ENCODE measurements around the gene CAMKMT.

The CAMKMT gene

DNA sequence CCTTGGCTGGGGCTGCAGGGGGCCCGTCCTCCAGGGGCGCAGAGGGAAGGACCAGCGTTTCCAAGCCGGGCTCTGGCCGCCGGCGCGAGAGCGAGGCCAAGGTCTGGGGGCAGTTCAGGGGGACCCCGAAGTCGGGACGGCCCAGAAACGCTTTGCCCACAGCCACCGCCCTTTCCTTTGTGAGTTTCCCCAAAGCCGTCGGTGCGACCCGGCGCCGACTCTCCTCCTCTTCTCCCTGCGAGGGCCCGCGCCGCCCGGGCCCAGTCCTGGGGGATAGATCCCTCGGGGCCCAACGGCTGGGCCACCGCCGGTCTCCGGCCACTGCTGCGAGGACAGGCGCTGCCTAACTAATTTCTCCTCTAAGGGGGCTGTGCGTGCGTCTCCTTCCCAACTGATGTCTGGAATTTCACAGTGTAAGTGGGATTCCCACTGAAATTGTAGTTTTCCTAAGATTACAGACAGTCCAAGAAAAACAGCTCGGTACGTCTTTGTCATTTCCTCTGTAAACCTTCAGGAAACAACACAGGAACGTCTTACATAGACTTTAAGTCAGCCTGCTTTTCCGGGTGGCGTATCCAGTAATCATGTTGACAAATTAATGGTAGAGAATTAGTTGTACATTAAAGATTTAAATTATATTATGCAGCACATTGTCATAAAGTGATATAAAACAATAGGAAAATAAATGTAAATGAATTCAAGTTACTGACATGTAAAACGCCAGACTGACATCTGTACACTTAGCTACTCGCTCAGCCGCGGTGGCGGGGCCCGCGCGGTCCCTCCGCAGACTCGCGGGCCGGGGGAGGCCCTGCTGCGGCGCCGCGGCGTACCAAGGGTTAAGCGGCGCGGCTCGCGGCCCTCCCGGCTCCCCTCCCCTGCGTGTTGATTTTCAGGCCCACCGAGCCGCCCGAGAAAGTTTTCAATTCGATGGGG lies 440.4 kb downstream of the CAMKMT start:
- DNase-seq (ENCODE audit: low read depth in 2 of 2), result no peak

DNA sequence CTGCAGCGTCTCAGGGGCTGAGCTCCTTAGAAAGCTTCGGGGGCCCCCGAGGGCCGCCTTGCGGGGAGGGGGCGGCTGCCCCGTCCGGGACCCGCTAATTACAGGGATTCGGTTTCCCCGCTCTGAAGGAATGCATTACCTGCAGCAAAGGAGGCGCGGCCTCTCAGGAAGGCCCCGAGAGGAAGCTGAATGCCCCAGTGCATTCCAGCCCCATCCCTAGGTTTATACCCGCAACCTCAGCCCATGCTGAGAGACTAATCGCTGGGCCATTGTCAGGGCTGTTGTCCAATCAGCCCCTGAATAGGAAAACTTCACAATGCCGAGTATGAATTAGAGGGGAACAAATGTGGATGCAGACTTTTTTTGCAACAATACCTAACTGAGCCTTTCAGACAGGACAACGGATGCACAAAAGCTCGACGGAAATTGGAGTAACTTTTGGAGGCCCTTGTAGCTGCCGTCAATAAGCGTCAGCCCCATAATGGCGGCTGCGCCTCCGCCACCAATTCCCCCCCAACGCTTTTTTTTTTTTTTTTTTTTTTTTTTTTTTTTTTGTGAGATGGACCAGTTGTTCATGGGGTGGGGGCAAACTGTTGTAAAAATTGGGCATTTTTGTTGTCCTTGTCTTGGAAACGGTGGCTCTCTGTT lies 441.2 kb downstream of the CAMKMT start:
- DNase-seq (ENCODE audit: low read depth in 2 of 2), result no peak

DNA sequence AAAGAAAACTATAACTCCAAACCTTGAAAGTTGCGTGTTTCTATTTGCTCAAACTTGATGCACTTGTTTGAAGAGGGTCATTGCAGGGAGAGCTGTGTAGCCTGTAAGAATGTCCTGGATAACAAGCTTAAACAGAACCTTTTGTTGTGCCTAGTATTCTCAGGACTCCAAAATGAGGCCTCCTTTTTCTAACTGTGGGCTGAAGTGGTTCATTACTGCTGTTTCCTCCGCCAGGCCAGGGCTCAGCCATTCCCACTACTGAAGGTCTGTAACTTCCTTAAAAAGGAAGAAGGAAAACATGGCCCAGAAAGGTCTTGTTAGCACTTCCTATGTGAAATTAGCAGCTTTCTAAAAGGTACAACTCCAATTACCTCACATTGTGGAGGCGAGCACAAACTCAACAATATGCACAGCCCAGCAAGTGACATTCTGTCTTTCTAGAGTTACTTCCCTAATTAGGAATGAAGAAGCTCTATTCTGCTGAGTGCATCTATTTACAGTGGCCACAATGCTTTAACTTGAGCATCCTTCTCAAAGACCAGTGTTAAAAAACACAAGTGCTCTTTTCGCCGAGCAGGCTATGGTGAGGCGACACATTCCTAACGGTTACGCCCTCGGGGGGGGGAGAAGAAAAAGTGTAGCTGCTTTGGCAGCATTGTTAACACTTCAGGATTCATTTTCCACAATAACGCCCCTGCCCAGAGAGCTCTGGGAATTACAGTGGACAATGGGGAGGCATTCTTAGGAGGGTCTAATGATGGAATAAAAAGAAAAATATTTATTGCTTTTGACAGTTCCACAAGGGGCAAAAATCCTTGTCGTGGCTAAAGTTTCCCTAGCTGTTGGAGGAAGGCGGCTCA lies 442.9 kb downstream of the CAMKMT start:
- DNase-seq (ENCODE audit: low read depth in 2 of 2), result no peak

DNA sequence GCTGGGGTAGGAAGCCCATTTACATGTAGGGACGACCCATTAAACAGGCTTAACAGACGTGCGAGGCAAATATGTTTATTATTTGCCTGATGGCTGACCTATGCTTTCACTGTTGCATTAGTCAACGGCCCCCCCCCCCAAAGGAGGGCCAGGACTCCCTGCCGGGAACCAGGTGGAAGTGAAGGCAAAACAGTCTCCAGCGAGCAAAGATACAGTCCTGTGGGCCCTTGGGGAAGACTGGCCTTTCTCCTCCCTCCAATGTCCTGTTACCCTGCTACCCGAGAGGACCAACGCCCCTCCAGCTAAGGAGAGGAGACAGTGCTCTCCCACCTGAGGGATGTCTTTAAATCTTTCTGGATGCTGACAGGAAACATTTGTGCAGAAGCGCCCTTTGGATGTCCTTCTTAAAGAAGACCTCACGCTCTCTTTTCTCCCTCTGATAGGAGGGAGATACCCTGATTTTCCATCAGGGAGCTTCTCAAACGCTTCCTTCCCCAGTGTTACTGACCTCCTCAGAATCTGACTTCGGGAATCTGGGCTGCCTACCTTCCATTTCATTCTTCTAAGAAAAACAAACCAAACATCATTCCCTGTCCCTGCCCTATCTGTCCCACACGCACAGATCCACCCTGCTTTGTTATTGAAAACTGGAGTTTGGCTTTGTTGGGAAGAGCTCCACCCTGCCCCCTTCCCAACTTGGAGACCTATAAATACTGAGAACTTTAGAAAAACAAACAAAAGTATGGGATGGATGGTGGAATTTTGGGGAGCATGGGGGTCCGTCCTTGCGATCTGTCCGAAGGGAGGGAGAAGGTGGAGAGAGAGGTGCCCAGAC lies 443.9 kb downstream of the CAMKMT start:
- DNase-seq (ENCODE audit: low read depth in 2 of 2), result no peak

DNA sequence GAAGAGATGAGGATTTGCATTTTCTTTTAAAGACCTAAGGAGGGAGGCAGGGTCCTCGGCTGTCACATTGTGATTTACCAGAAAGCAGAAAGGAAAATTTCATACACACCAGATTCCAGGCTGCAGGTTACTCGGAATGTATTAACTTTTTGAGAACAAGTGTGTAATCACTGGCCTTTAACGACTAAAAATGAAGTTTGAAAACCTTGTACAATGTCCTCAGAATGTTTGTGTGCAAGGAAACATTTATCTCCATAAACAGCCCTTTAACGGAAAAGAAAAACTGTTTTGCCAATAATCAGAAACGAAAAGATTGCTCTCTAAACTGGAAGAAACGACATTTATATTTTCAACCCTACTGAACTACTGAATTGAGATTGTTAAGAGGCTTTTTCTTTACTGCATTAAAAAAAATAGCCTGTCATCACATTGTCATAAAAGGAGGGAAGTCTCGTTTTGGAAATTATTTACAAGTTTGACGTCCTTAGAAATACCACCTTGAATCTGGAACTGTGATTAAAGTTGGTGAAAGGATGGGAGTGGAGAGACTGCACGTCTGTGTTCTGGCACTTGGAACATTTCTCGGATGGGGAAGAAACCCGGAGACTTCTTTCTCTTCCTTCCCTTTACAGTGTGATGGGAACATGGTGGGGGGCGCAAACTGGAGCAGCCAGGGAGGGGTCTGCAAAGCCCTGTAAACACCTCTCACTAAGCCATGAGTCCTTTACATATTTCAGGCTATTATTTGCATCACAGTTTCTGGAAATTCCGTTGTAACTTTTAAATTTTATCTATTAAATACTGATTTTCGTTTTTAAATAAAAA lies 445.7 kb downstream of the CAMKMT start:
- DNase-seq (ENCODE audit: low read depth in 2 of 2), result no peak

DNA sequence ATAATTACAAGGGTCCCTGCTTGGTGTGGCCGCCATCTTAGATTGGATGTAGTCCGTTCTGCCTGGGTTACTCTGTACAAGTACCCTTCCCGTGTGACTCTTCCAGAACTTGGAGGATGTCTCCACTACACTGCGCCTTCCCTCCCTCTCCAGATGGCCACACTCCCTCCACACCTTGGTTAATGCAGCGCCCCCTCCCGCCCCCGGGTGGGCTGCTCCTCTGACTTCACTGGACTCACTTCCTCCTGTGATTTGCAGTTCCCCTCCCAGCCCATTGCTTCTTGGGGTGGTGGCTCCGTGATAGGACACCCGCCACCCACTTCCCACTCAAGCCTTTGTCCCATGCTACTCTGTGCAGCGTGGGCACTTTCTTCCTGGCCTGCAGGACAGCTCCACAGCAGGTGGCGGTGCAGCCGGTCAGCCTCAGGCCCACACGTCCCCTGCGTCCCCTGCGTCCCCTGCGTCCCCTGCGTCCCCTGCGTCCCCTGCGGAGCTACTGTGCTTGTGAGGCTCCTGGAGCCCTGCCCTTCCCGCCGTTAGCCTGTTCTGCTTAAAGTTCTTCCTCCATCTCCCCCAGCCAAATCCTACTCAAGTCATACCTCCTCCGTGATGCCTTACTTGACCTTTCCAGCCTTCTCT lies 449.3 kb downstream of the CAMKMT start:
- DNase-seq (ENCODE audit: low read depth in 2 of 2), result no peak

DNA sequence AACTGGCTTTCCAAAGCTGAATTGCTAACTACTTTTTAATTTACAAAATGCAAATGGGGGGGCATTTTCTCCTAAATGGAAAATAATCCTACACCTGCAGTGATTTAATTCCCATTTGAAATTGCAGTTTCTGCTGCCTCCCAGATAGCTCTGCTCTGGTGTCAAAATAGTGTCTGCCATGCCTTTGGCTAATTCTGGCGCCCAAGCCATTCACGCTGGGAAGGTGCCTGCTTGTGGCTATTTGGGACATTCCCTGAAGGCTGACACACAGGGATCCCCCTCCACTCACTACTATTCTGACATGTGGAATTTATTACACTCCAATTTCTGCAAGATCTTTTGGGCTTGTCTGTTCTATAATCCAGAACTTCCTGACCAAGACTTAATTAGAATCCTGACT lies 451.4 kb downstream of the CAMKMT start:
- no peak for DNase-seq (ENCODE audit: low read depth in 2 of 2)

DNA sequence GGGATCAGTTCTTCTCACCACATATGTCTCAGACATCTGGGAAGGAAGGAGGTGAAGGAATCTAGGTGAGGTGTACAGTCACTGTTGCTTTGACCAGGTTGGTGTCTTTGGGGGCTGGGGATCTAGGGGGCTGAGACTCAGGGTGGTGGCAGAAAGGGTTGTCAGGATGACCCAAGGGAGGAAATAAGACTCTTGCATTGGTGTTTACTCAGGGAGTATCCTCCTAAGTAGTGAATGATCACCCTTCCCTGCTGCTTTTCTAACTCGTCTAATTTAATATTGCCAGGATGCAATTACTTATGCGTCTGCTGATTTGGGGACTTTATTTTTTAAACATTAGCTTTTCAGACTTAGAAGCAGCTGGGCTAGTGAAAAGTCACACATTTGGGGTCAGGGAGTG lies 451.9 kb downstream of the CAMKMT start:
- DNase-seq (ENCODE audit: low read depth in 2 of 2), result no peak

DNA sequence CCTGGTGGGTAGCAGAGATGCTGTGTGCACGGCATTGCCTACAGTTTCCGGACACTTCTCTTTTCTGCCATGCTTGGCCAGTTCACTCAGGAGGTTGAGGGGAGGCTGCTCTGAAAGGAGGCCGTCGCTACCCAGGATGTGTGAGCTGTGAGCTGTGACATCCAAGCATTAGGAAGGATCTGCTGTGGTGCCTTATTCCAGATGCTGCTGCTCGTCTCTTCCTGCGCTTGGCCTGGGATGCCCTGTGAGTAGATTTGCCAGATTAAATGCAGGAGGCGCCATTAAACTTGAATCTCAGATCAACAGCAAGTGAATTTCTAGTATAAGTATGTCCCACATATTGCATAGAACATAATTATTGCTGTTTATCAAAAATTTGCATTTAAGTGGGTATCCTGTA lies 455.5 kb downstream of the CAMKMT start:
- DNase-seq (ENCODE audit: low read depth in 2 of 2), result no peak

DNA sequence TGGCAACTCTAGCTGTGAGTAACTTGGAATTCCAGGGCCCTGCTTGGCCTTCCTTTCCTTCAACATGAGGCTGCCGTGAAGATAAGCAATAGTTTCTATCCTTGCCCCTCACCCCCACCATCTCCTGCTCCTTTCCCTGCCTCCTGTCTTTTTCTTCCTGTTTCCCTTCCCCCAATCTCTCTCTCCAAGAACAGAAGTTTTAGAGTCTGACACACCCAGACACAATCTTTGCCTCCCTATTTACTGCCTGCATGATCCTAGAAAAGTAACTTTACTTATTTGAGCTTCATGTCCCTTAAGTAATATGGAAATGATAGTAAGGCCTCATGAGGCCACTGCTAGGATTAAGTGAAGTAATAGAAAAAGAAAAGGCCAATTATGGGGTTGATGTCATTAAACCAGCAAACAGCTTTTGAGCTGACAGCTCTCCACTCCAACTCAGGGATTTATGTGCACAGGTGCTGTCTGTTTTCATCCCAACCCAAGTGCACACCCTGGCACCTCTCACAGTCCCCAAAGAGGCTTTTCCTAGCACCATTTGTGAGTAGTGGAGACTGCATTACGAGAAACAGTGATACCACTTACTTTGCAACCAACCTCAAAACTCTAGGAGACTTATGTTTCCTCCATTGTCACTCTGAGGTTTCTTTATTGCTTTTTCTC lies 456.1 kb downstream of the CAMKMT start:
- DNase-seq (ENCODE audit: low read depth in 2 of 2), result no peak

DNA sequence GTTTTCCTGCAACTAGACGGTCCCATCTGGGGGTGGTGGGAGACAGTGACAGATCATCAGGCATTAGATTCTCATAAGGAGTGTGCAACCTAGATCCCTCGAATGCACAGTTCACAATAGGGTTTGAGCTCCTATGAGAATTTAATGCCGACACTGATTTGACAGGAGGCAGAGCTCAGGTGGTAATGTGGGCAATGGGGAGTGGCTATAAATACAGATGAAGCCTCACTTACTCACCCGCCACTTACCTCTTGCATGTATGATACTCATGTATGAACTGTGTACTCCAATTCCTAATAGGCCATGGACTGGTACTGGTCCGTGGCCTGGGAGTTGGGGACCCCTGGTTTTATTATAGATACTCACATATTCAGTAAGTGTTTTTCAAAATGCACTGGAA lies 457.3 kb downstream of the CAMKMT start:
- DNase-seq (ENCODE audit: low read depth in 2 of 2), result no peak

DNA sequence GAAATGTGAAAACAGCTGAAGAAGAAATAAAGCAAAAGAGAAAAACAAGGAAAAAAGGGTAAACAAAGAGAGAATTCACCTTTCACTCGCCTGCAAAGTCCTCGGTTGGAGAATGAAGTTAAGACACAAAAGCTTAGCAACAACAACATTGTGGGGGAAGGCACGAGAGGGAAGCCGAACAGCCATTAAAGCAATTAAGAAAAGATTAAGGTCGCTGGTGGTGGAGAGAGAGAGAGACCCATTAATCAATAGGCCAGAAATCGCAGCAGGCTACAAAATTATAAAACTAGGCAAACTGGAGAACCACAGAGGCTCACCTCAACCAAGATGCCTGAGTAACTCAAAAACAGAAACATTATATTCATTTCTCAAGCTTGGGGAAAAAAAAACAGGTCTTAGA lies 459.8 kb downstream of the CAMKMT start:
- no peak for DNase-seq (ENCODE audit: low read depth in 2 of 2)

DNA sequence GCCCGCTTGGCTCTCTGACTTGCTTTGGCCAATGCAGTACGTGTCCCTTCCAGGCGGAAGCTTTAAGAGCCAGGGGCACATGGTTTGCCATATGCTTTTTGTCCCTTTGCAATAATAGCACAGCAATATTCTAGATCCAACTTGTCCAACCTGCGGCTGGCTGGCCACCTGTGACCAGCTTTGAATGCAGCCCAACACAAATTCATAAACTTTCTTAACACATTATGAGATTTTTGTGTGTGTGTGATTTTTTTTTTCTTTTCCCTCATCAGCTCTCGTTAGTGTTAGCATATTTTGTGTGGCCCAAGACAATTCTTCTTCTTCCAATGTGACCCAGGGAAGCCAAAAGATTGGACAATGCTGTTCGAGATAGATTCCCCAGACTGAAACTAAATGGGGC lies 460.4 kb downstream of the CAMKMT start:
- no peak for DNase-seq (ENCODE audit: low read depth in 2 of 2)
